HG02943 (cell line): ENCODE data around the gene EHMT2.
"Not testable (repeated sequence)": the region's sequence is repeated elsewhere in the genome, so short reads cannot be mapped to it uniquely, and the experiment has no call there.

Experiments
- ATAC-seq: cut with Tn5 transposase; IDR thresholded peaks from one replicate; pipeline ENCODE4 v1.9.1; 2021; ENCODE audit warnings: mild to moderate bottlenecking, low read depth, moderate library complexity; ENCODE audit not compliant: unreplicated experiment

EHMT2 gene

DNA sequence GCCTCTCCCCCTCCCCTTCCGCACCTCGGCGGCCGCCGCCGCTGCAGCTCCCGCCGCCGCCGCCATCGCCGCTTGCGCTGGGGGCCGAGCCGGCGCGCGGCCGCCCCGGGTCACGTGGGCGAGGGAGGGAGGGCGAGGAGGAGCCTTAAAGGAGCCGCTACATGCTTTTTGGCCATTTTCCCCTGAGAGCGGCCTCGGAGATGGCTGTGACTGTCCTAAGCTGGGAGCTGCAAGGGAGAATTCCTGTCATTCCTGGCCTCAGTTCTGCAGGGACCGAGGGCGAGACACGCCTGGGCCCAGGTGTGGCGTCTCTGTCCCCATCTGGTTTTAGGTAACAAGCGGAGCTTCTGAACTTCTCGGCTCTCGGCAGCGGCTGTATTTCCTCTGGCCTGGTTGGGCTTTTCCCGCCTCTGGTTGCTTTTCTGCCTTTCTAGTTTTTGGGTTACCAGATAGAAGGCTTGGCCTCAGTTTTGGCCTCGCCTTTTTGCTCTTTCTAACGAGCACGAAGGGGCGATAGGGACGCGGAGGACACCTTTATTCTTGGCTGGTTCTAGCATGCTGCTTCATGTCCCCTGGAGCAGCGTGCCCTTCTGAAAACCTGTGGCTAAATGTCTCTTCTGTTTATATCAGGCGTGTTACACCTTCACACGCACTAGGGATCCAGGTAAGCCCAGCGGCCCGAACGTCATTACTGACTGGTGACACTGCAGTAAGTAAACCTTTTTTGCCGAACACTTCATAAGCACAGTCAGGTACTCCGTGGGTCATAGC, at the start of gene EHMT2:
Gene EHMT2, minus strand, starts transcription at position 87 of the 771 bp plus-strand sequence. Its CDS starts 21 bp downstream, at position 66.
- peak; percentile 43 for ATAC-seq

GRCh38 chr6:31947070-31947675, 49.7 kb upstream of the EHMT2 start:
- no peak for ATAC-seq

DNA sequence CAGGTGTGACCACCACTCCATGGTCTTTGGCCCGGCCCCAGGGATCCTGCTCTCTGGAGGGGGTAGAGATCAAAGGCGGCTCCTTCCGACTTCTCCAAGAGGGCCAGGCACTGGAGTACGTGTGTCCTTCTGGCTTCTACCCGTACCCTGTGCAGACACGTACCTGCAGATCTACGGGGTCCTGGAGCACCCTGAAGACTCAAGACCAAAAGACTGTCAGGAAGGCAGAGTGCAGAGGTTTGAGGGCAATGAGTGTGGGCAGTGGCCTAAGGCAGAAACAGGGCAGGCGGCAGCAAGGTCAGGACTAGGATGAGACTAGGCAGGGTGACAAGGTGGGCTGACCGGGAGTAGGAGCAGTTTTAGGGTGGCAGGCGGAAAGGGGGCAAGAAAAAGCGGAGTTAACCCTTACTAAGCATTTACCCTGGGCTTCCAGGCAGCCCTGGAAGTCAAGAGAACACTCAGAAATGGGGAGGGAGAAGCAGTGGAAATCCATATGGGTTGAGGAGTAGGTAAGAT, 48.9 kb upstream of the EHMT2 start:
- no peak for ATAC-seq

- ATAC-seq: no peak
Measured at GRCh38 chr6:31945507-31946369, 48.2 kb upstream of the EHMT2 start, which contains the start of gene CFB. TSS of gene CFB (plus strand) at chr6:31946095. CDS start at chr6:31946222, 127 bp downstream.

DNA sequence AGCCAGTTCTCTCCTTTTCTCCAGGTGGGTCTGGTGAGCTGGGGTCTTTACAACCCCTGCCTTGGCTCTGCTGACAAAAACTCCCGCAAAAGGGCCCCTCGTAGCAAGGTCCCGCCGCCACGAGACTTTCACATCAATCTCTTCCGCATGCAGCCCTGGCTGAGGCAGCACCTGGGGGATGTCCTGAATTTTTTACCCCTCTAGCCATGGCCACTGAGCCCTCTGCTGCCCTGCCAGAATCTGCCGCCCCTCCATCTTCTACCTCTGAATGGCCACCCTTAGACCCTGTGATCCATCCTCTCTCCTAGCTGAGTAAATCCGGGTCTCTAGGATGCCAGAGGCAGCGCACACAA, 47.6 kb upstream of the EHMT2 start:
- ATAC-seq: no peak

GRCh38 chr6:31943742-31944141, 46.2 kb upstream of the EHMT2 start:
- ATAC-seq: no peak

DNA sequence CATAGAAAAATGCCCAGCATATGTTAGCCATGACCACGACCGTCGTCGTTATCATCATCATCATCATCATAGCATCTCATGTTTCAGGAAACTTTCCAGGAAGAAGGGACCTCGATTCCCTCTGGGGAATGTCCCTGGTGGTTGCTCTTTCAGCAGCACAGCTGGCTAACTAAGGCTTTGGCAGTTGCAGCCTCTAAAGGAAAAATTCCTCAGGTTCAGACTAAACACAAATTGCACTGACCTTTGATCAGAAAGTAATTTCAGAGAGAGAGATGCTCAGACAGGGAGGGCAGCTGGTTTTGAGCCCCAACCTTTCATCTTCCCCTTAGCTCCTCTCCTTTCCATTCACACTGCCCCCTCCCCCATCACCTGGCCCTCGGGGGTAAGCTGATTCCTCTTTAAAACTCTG, 42.8 kb upstream of the EHMT2 start:
- no peak for ATAC-seq

- no peak for ATAC-seq
Measured at GRCh38 chr6:31935823-31936222, 38.3 kb upstream of the EHMT2 start.

GRCh38 chr6:31935021-31935420, 37.5 kb upstream of the EHMT2 start:
- no peak for ATAC-seq

- ATAC-seq: no peak
Measured at GRCh38 chr6:31933537-31933936, 36.0 kb upstream of the EHMT2 start.

DNA sequence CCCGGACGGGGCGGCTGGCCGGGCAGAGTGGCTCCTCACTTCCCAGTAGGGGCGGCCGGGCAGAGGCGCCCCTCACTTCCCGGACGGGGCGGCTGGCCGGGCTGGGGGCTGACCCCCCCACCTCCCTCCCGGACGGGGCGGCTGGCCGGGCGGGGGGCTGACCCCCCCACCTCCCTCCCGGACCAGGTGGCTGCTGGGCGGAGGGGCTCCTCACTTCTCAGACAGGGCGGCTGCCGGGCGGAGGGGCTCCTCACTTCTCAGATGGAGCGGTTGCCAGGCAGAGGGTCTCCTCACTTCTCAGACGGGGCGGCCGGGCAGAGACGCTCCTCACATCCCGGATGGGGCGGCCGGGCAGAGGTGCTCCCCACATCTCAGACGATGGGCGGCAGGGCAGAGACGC, 34.6 kb upstream of the EHMT2 start:
- not testable (repeated sequence) for ATAC-seq

- no peak for ATAC-seq
Measured at GRCh38 chr6:31930962-31931361, 33.5 kb upstream of the EHMT2 start.

GRCh38 chr6:31928672-31928939, 31.1 kb upstream of the EHMT2 start:
- ATAC-seq: no peak

DNA sequence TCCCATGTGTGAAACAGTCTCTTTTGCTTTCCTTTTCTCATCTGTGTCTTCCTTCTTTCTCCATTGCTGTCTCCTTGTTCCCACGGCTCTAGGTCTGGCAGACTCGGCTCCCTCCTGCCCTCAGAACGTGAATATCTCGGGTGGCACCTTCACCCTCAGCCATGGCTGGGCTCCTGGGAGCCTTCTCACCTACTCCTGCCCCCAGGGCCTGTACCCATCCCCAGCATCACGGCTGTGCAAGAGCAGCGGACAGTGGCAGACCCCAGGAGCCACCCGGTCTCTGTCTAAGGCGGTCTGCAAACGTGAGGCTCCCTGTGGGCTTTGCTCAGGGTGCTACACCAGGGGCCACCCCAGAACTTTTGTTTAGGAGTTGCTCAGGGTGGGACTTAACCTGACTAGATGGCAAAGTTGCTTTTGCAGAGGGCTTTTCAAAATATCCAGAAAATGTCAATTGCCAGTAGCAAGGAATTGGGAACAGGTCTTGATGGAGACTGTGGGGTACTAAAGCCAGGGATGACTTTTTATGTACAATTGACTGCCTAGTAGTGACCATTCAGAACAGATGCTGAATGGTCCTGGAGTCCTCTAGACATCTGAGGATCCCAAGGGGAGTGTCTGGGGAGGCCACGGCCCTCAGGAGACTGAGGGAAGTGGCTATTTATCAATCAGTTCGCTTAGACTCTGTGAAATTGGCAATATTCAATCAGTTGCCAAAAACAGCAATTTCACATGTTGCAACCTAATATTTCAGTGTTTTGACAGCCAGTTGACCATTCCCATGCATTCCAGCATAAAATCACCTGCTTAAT, 30.6 kb upstream of the EHMT2 start:
- no peak for ATAC-seq

- ATAC-seq: no peak
Measured at GRCh38 chr6:31927242-31927862, 29.9 kb upstream of the EHMT2 start, which contains the start of gene C2. TSS of gene C2 (plus strand) at chr6:31927717. CDS start at chr6:31927753, 36 bp downstream.

DNA sequence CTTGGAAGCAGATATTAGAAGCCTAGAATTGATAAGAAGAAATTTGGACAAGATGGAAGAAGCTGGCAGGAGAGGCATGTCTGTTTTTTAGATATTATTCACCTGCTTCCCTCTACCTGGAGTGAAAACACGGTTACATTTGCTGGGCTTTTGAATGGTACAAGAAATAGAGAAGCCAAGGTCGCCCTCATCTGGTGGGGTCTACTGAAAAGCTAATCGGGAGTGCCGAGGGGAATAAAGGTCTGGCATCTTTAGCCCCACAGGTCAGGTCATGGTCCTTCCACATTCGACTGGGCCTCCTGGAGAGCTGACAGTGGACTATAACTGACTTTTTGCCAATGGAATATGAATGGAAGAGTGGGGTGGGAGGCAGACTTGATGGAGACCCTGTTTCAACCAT, 25.4 kb upstream of the EHMT2 start:
- ATAC-seq: no peak

DNA sequence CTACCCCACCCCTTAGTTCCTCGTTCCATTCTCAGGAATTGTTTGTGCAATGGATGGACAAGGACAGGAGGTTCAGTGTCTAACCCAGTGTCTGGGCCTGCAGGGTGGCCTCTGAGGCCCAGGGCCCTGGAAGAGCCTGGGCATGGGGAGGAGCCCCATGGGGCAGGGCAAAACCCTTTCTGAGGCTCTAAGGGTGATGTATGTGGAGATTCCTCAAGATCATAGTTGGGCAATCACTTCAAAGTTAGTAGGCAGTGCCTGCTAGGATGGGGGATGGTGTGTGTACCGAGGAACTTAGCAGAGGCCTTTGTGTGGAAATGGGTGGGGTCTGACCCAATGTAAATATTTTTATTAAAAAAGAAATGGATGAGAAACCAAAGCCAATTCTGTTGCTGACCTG, 23.3 kb upstream of the EHMT2 start:
- no peak for ATAC-seq

DNA sequence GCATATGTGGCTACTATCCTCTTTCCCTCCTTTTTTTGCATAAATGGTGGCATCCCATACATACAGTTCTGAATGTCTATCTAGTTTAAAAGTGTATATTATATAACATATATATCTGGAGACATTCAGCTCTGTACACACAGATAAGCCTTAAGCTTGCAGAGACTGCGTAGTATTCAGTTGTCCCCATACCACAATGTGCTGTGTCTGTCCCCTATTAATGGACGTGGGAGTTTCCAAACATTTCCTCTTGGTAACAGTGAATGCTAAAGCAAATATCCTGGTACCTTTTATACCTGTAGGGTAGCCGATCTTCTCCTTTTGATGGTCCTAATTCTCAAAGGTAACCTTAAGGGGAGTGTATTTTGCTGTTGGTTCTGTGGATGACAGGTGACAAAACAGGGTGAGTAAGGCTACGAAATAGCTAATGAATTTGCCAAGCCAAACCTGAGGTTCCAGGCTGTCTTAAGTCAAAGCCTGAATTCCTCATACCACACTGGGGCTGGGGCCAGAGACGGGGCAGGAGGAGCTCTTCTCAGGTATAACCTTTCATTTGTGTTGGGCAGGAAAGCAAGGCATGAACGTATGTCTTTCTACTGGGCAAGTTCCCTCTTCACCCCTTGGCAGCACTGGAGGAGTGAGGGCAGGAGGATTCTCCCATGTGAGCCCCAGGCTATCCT, 22.3 kb upstream of the EHMT2 start:
- ATAC-seq: no peak

DNA sequence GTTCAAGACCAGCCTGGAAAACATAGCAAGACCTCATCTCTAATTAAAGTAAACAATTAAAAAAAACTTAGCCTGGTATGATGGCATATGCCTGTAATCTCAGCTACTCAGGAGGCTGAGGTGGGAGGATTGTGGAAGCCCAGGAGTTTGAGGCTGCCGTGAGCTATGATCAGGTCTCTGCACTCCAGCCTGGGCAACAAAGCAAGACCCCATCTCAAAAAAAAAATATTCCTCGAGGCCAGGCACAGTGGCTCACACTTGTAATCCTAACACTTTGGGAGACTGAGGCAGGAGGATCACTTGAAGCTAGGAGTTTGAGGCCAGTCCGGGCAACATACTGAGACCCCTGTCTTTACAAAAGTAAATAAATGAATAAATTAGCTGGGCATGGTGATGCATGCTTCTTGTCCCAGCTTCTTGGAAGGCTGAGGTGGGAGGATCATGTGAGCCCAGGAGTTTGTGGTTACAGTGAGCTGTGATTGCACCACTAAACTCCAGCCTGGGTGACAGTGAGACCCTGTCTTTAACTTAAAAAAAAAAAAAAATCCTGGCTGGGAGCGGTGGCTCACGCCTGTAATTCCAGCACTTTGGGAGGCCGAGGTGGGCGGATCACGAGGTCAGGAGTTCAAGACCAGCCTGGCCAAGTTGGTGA, 20.7 kb upstream of the EHMT2 start:
- ATAC-seq: no peak
